ENCODE results near the gene ZMIZ1. TPM values are rescaled to one million over a fixed set of nuclear protein-coding genes. Genes with fewer than 3 reads are reported as not detected.

The ZMIZ1 gene
- total RNA-seq, 1 donor from 2014 or later: 93.9 TPM

GRCh38 chr10:79052291-79053080 lies 16.3 kb upstream of the ZMIZ1 start:
- DNase-seq (no peak), ATAC-seq (ENCODE audit: low read depth) (no peak)
- Mint-ChIP-seq H3K4me3 (no peak overlapping the region), H3K36me3 (ENCODE audit: low read depth) (no peaks in the 10 kb centered on the region), H3K27me3 (peaks cover 23% of the 10 kb centered on the region), H3K27ac (no peak overlapping the region), H3K4me1 (peaks cover 16% of the 10 kb centered on the region), H3K9me3 (no peaks in the 10 kb centered on the region)
- CTCF ChIA-PET: no interaction called here
- no peak for TF ChIP-seq CTCF (IDR thresholded peaks at IDR 0.05)
- intact Hi-C loops (cut with micrococcal nuclease): no loop called here
- POLR2A ChIA-PET: no interaction called here

GRCh38 chr10:79053081-79053434 lies 15.7 kb upstream of the ZMIZ1 start:
- no peak for DNase-seq
- no peak for ATAC-seq (ENCODE audit: low read depth)
- Mint-ChIP-seq H3K27ac (no peak overlapping the region), H3K9me3 (no peaks in the 10 kb centered on the region), H3K4me1 (peaks cover 10% of the 10 kb centered on the region), H3K4me3 (no peak overlapping the region), H3K36me3 (ENCODE audit: low read depth) (no peaks in the 10 kb centered on the region), H3K27me3 (peaks cover 23% of the 10 kb centered on the region)
- no peak for TF ChIP-seq CTCF (IDR thresholded peaks at IDR 0.05)
- CTCF ChIA-PET: no interaction called here
- intact Hi-C loops (cut with micrococcal nuclease): no loop called here
- POLR2A ChIA-PET: no interaction called here

- H3K27ac Mint-ChIP-seq: no peak overlapping the region
- intact Hi-C loops (cut with micrococcal nuclease): no loop called here
- TF ChIP-seq CTCF (IDR thresholded peaks at IDR 0.05): no peak
- no peaks in the 10 kb centered on the region for H3K36me3 Mint-ChIP-seq (ENCODE audit: low read depth)
- H3K27me3 Mint-ChIP-seq: peaks cover 28% of the 10 kb centered on the region
- H3K4me1 Mint-ChIP-seq: peaks cover 7% of the 10 kb centered on the region
- DNase-seq (no peak), ATAC-seq (ENCODE audit: low read depth) (no peak)
- no peaks in the 10 kb centered on the region for H3K9me3 Mint-ChIP-seq
- CTCF ChIA-PET: no interaction called here
- H3K4me3 Mint-ChIP-seq: no peak overlapping the region
- POLR2A ChIA-PET: no interaction called here
Observed at GRCh38 chr10:79053481-79054202, 15.1 kb upstream of the ZMIZ1 start.

GRCh38 chr10:79054203-79055099 lies 14.3 kb upstream of the ZMIZ1 start:
- TF ChIP-seq CTCF (IDR thresholded peaks at IDR 0.05): no peak
- no peak overlapping the region for H3K27ac Mint-ChIP-seq
- H3K4me3 Mint-ChIP-seq: no peak overlapping the region
- no peaks in the 10 kb centered on the region for H3K36me3 Mint-ChIP-seq (ENCODE audit: low read depth)
- ATAC-seq (ENCODE audit: low read depth) (no peak), DNase-seq (no peak)
- ChIA-PET POLR2A (no interaction called here), CTCF (no interaction called here)
- H3K4me1 Mint-ChIP-seq: no peaks in the 10 kb centered on the region
- H3K9me3 Mint-ChIP-seq: no peaks in the 10 kb centered on the region
- peaks cover 28% of the 10 kb centered on the region for H3K27me3 Mint-ChIP-seq
- intact Hi-C loops (cut with micrococcal nuclease): no loop called here
